GM23338 (cell line): ENCODE data around the gene GRIA1. TPM values are rescaled to one million over a fixed set of nuclear protein-coding genes. Genes with fewer than 3 reads are reported as not detected.

Experiments used
- ATAC-seq: fragments of 200-7000 bp; cut with Tn5 transposase; 3 replicates; pipeline ENCODE4 v1.9.1; 2020
- DNase-seq: peaks from one replicate; pipeline ENCODE4 v3.0.0-alpha.2; 2015; ENCODE audit warnings: low spot score
- H2AFZ ChIP-seq: fragments of 200-600 bp; sonication (generic); 2 replicates; pipeline ENCODE4 v1.8.0; 2016; ENCODE audit warnings: antibody characterized with exemption, mild to moderate bottlenecking, moderate library complexity
- H3F3A ChIP-seq: fragments of 200-600 bp; sonication (generic); replicated peaks from 2 replicates; pipeline ENCODE4 v1.8.0; 2017; ENCODE audit warnings: antibody characterized with exemption, mixed run types, low read depth
- H3K27ac ChIP-seq: fragments of 200-600 bp; sonication (generic); 2 replicates; pipeline ENCODE4 v1.6.1; 2016; ENCODE audit warnings: low read depth
- H3K27me3 ChIP-seq: fragments of 200-600 bp; sonication (generic); 2 replicates; pipeline ENCODE4 v1.8.0; 2016; ENCODE audit warnings: mild to moderate bottlenecking, mixed run types, moderate library complexity; ENCODE audit not compliant: insufficient read depth
- H3K36me3 ChIP-seq: fragments of 200-600 bp; sonication (generic); 2 replicates; pipeline ENCODE4 v1.8.0; 2016; ENCODE audit warnings: mild to moderate bottlenecking; ENCODE audit not compliant: insufficient read depth
- H3K4me1 ChIP-seq: fragments of 200-600 bp; sonication (generic); 2 replicates; pipeline ENCODE4 v1.8.0; 2016; ENCODE audit warnings: mild to moderate bottlenecking, moderate library complexity; ENCODE audit not compliant: insufficient read depth
- H3K4me2 ChIP-seq: fragments of 200-600 bp; sonication (generic); 2 replicates; pipeline ENCODE4 v1.7.1; 2017; ENCODE audit warnings: mixed run types
- H3K4me3 ChIP-seq: fragments of 200-600 bp; sonication (generic); 2 replicates; pipeline ENCODE4 v1.6.1; 2016; ENCODE audit warnings: mixed run types
- H3K79me2 ChIP-seq: fragments of 200-600 bp; sonication (generic); replicated peaks from 2 replicates; pipeline ENCODE4 v1.8.0; 2017; ENCODE audit warnings: mild to moderate bottlenecking; ENCODE audit not compliant: insufficient read depth
- H3K9me2 ChIP-seq: fragments of 200-600 bp; sonication (generic); 2 replicates; pipeline ENCODE4 v1.8.0; 2017; ENCODE audit not compliant: insufficient read depth
- H4K20me1 ChIP-seq: fragments of 200-600 bp; sonication (generic); replicated peaks from 2 replicates; pipeline ENCODE4 v1.8.0; 2017; ENCODE audit warnings: mild to moderate bottlenecking; ENCODE audit not compliant: insufficient read depth
- H3K27ac Mint-ChIP-seq: 2 replicates; pipeline ENCODE4 v1.8.0; 2020; ENCODE audit warnings: inconsistent platforms, mild to moderate bottlenecking, moderate library complexity, mixed read lengths
- H3K27me3 Mint-ChIP-seq: 3 replicates; pipeline ENCODE4 v1.8.0; 2022; ENCODE audit warnings: low read depth, mild to moderate bottlenecking, moderate library complexity, mixed read lengths, inconsistent platforms; ENCODE audit not compliant: insufficient read depth, poor library complexity
- H3K36me3 Mint-ChIP-seq: 3 replicates; pipeline ENCODE4 v1.8.0; 2021; ENCODE audit warnings: low read depth, mild to moderate bottlenecking, inconsistent platforms, moderate library complexity, mixed read lengths
- H3K4me1 Mint-ChIP-seq: 3 replicates; pipeline ENCODE4 v1.8.0; 2020; ENCODE audit warnings: mild to moderate bottlenecking, inconsistent platforms, mixed read lengths
- H3K4me3 Mint-ChIP-seq: 3 replicates; pipeline ENCODE4 v1.8.0; 2021; ENCODE audit warnings: moderate library complexity, mild to moderate bottlenecking, inconsistent platforms, mixed read lengths
- H3K9me3 Mint-ChIP-seq: 3 replicates; pipeline ENCODE4 v1.8.0; 2020; ENCODE audit warnings: moderate library complexity, mild to moderate bottlenecking, inconsistent platforms, mixed read lengths
- CREB1 ChIP-seq: fragments of 250-450 bp; sonication (Bioruptor Pico); IDR thresholded peaks from 2 replicates; pipeline ENCODE4 v1.5.0; 2020; ENCODE audit warnings: low read depth, mild to moderate bottlenecking, moderate library complexity
- CTCF ChIP-seq, 2 experiments: fragments of 200-600 bp in 1 of 2; sonication (generic) in 1 of 2; conservative IDR thresholded peaks; 2 replicates each; pipeline versions ENCODE4 v1.5.1 to v1.6.1; 2016 to 2017; ENCODE audit warnings: antibody characterized with exemption in 2 of 2, low read depth in 2 of 2, mild to moderate bottlenecking in 2 of 2, moderate library complexity in 1 of 2
- EZH2 ChIP-seq: fragments of 200-600 bp; sonication (generic); IDR thresholded peaks from one replicate; pipeline ENCODE4 v1.8.0; 2017; ENCODE audit warnings: antibody characterized with exemption, mild to moderate bottlenecking, low read depth; ENCODE audit not compliant: unreplicated experiment
- EZH2phosphoT487 ChIP-seq: fragments of 200-600 bp; sonication (generic); IDR thresholded peaks from one replicate; pipeline ENCODE4 v1.8.1; 2018; ENCODE audit warnings: antibody characterized with exemption; ENCODE audit not compliant: unreplicated experiment
- JUNB ChIP-seq: IDR thresholded peaks from one replicate; pipeline ENCODE4 v1.6.1; 2016; ENCODE audit warnings: antibody characterized with exemption; ENCODE audit not compliant: unreplicated experiment
- NANOG ChIP-seq: IDR thresholded peaks from 2 replicates; pipeline ENCODE4 v1.6.1; 2016; ENCODE audit warnings: antibody characterized with exemption, borderline replicate concordance
- POLR2AphosphoS5 ChIP-seq: IDR thresholded peaks from 2 replicates; pipeline ENCODE4 v1.6.1; 2016; ENCODE audit warnings: antibody characterized with exemption, low read depth
- STAT1 ChIP-seq: IDR thresholded peaks from one replicate; pipeline ENCODE4 v1.6.1; 2016; ENCODE audit warnings: antibody characterized with exemption; ENCODE audit not compliant: unreplicated experiment
- ZNF114 ChIP-seq: fragments of 250-450 bp; sonication (Bioruptor Pico); IDR thresholded peaks from 2 replicates; pipeline ENCODE4 v1.5.0; 2020; ENCODE audit warnings: mild to moderate bottlenecking, moderate library complexity
- ZNF331 ChIP-seq: fragments of 250-450 bp; sonication (Bioruptor Pico); IDR thresholded peaks from 2 replicates; pipeline ENCODE4 v1.5.0; 2020; ENCODE audit warnings: low read depth, mild to moderate bottlenecking, moderate library complexity
- polyA plus RNA-seq: library from polyadenylated mRNA; unstranded; fragments of >200 nt; fragmentation: Nextera tagmentation; extraction: Ambion mirVana; gene quantifications from 2 replicates; pipeline ENCODE4 v1.2.1, GENCODE V29; 2016
- total RNA-seq: library from RNA; depleted of rRNA; stranded (reverse); fragments of >200 nt; shearing (Covaris generic); gene quantifications from 2 replicates; pipeline ENCODE4 v1.2.3, GENCODE V29; 2014
- TF ChIP-seq, protein P1 (sequence below): fragments of 250-450 bp; sonication (Bioruptor Pico); IDR thresholded peaks from 2 replicates; pipeline ENCODE4 v1.5.0; 2020; ENCODE audit warnings: mild to moderate bottlenecking, moderate library complexity
- TF ChIP-seq, protein P2 (sequence below): IDR thresholded peaks from one replicate; pipeline ENCODE4 v1.6.1; 2018; ENCODE audit warnings: antibody characterized with exemption; ENCODE audit not compliant: unreplicated experiment
- TF ChIP-seq, protein P3 (sequence below): IDR thresholded peaks from 2 replicates; pipeline ENCODE4 v1.6.1; 2016; ENCODE audit warnings: antibody characterized with exemption

Gene GRIA1
- total and polyA plus RNA-seq, 2 experiments from 2014 or later, result 1.0 to 1.7 TPM

GRCh38 chr5:153534102-153534501 is 43.6 kb downstream of the GRIA1 start:
- TF ChIP-seq, protein P1, sequence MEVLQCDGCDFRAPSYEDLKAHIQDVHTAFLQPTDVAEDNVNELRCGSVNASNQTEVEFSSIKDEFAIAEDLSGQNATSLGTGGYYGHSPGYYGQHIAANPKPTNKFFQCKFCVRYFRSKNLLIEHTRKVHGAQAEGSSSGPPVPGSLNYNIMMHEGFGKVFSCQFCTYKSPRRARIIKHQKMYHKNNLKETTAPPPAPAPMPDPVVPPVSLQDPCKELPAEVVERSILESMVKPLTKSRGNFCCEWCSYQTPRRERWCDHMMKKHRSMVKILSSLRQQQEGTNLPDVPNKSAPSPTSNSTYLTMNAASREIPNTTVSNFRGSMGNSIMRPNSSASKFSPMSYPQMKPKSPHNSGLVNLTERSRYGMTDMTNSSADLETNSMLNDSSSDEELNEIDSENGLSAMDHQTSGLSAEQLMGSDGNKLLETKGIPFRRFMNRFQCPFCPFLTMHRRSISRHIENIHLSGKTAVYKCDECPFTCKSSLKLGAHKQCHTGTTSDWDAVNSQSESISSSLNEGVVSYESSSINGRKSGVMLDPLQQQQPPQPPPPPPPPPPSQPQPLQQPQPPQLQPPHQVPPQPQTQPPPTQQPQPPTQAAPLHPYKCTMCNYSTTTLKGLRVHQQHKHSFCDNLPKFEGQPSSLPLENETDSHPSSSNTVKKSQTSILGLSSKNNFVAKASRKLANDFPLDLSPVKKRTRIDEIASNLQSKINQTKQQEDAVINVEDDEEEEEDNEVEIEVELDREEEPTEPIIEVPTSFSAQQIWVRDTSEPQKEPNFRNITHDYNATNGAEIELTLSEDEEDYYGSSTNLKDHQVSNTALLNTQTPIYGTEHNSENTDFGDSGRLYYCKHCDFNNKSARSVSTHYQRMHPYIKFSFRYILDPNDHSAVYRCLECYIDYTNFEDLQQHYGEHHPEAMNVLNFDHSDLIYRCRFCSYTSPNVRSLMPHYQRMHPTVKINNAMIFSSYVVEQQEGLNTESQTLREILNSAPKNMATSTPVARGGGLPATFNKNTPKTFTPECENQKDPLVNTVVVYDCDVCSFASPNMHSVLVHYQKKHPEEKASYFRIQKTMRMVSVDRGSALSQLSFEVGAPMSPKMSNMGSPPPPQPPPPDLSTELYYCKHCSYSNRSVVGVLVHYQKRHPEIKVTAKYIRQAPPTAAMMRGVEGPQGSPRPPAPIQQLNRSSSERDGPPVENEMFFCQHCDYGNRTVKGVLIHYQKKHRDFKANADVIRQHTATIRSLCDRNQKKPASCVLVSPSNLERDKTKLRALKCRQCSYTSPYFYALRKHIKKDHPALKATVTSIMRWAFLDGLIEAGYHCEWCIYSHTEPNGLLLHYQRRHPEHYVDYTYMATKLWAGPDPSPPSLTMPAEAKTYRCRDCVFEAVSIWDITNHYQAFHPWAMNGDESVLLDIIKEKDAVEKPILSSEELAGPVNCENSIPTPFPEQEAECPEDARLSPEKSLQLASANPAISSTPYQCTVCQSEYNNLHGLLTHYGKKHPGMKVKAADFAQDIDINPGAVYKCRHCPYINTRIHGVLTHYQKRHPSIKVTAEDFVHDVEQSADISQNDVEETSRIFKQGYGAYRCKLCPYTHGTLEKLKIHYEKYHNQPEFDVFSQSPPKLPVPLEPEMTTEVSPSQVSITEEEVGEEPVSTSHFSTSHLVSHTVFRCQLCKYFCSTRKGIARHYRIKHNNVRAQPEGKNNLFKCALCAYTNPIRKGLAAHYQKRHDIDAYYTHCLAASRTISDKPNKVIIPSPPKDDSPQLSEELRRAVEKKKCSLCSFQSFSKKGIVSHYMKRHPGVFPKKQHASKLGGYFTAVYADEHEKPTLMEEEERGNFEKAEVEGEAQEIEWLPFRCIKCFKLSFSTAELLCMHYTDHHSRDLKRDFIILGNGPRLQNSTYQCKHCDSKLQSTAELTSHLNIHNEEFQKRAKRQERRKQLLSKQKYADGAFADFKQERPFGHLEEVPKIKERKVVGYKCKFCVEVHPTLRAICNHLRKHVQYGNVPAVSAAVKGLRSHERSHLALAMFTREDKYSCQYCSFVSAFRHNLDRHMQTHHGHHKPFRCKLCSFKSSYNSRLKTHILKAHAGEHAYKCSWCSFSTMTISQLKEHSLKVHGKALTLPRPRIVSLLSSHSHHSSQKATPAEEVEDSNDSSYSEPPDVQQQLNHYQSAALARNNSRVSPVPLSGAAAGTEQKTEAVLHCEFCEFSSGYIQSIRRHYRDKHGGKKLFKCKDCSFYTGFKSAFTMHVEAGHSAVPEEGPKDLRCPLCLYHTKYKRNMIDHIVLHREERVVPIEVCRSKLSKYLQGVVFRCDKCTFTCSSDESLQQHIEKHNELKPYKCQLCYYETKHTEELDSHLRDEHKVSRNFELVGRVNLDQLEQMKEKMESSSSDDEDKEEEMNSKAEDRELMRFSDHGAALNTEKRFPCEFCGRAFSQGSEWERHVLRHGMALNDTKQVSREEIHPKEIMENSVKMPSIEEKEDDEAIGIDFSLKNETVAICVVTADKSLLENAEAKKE (CRISPR knock-in tag), result no peak
- no peak for TF ChIP-seq JUNB
- no peak for TF ChIP-seq EZH2phosphoT487
- no peak for TF ChIP-seq EZH2
- TF ChIP-seq CREB1 (CRISPR knock-in tag), result no peak
- no peak for TF ChIP-seq ZNF331 (CRISPR knock-in tag)
- TF ChIP-seq NANOG, result no peak
- TF ChIP-seq, protein P2, sequence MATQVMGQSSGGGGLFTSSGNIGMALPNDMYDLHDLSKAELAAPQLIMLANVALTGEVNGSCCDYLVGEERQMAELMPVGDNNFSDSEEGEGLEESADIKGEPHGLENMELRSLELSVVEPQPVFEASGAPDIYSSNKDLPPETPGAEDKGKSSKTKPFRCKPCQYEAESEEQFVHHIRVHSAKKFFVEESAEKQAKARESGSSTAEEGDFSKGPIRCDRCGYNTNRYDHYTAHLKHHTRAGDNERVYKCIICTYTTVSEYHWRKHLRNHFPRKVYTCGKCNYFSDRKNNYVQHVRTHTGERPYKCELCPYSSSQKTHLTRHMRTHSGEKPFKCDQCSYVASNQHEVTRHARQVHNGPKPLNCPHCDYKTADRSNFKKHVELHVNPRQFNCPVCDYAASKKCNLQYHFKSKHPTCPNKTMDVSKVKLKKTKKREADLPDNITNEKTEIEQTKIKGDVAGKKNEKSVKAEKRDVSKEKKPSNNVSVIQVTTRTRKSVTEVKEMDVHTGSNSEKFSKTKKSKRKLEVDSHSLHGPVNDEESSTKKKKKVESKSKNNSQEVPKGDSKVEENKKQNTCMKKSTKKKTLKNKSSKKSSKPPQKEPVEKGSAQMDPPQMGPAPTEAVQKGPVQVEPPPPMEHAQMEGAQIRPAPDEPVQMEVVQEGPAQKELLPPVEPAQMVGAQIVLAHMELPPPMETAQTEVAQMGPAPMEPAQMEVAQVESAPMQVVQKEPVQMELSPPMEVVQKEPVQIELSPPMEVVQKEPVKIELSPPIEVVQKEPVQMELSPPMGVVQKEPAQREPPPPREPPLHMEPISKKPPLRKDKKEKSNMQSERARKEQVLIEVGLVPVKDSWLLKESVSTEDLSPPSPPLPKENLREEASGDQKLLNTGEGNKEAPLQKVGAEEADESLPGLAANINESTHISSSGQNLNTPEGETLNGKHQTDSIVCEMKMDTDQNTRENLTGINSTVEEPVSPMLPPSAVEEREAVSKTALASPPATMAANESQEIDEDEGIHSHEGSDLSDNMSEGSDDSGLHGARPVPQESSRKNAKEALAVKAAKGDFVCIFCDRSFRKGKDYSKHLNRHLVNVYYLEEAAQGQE, result no peak
- no peak for TF ChIP-seq STAT1
- TF ChIP-seq POLR2AphosphoS5, result no peak
- TF ChIP-seq, protein P3, sequence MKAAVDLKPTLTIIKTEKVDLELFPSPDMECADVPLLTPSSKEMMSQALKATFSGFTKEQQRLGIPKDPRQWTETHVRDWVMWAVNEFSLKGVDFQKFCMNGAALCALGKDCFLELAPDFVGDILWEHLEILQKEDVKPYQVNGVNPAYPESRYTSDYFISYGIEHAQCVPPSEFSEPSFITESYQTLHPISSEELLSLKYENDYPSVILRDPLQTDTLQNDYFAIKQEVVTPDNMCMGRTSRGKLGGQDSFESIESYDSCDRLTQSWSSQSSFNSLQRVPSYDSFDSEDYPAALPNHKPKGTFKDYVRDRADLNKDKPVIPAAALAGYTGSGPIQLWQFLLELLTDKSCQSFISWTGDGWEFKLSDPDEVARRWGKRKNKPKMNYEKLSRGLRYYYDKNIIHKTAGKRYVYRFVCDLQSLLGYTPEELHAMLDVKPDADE, result no peak
- TF ChIP-seq ZNF114, result no peak
- TF ChIP-seq CTCF (conservative IDR thresholded peaks at IDR 0.05; ENCODE audit: low read depth in 2 of 2), result no peak

More at GRCh38 chr5:153534102-153534501, 43.6 kb downstream of the GRIA1 start:
- H3K36me3 ChIP-seq, result no peaks in the 10 kb centered on the region
- Mint-ChIP-seq H3K4me1 (no peaks in the 10 kb centered on the region), H3K27me3 (no peaks in the 10 kb centered on the region), H3K4me3 (no peak overlapping the region), H3K27ac (no peak overlapping the region), H3K9me3 (no peaks in the 10 kb centered on the region), H3K36me3 (no peaks in the 10 kb centered on the region)
- no peak overlapping the region for H3K27ac ChIP-seq
- no peak for DNase-seq
- no peak for ATAC-seq
- no peaks in the 10 kb centered on the region for H3K4me1 ChIP-seq
- H4K20me1 ChIP-seq, result no peaks in the 10 kb centered on the region
- H3K27me3 ChIP-seq, result no peaks in the 10 kb centered on the region
- no peak overlapping the region for H2AFZ ChIP-seq
- no peaks in the 10 kb centered on the region for H3F3A ChIP-seq
- no peaks in the 10 kb centered on the region for H3K79me2 ChIP-seq
- H3K9me2 ChIP-seq, result peaks cover 3% of the 10 kb centered on the region; the same call in 1 of the 2 replicates
- H3K4me2 ChIP-seq, result no peak overlapping the region
- no peak overlapping the region for H3K4me3 ChIP-seq
